Activated naive CD8-positive, alpha-beta T cell (primary cell): Measurements from ENCODE around the gene ARFGEF3.

Source experiments
- H3K27ac Mint-ChIP-seq: one replicate; pipeline ENCODE4 v1.8.0; 2021; ENCODE audit warnings: mixed read lengths
- H3K27me3 Mint-ChIP-seq: one replicate; pipeline ENCODE4 v1.8.0; 2021; ENCODE audit warnings: mixed read lengths
- H3K36me3 Mint-ChIP-seq: one replicate; pipeline ENCODE4 v1.8.0; 2021; ENCODE audit warnings: mixed read lengths
- H3K4me1 Mint-ChIP-seq: one replicate; pipeline ENCODE4 v1.8.0; 2021; ENCODE audit warnings: low read depth, mixed read lengths
- H3K4me3 Mint-ChIP-seq: one replicate; pipeline ENCODE4 v1.8.0; 2021; ENCODE audit warnings: mild to moderate bottlenecking, mixed read lengths
- H3K9me3 Mint-ChIP-seq: one replicate; pipeline ENCODE4 v1.8.0; 2021; ENCODE audit warnings: low read depth, mixed read lengths

ARFGEF3 gene

DNA sequence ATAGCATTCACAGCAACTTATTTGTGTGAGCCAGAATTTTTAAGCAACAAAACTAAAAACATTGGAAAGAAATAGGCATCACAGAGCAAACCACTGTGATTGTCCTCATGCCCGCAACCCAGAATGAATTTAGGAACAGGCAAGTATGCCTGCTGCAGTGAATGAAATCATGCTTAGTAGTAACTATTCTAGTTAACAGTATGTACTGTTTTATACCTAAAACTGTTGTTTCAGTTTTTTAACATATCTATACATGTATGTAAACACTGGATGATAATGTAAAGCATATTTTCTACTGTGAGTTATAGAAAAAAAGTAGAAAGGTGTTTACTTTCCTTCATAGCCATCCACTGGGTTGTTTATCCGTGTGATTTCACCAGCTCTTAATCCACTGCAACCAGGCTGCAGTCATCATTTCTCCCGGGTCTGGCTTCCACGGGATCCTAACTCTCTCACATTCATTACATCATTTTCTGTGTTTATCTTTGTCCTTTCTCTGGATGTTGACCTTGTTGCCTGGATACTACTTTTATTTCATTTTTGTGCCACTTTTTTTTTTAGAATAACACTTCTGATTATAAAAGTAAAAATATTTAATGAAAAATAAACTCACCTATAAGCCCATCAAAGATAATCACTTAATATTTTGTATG lies 3.6 kb upstream of the ARFGEF3 start:
- Mint-ChIP-seq H3K4me3 (no peak overlapping the region), H3K9me3 (peaks cover 6% of the 10 kb centered on the region), H3K27ac (no peak overlapping the region), H3K27me3 (peaks cover 37% of the 10 kb centered on the region), H3K4me1 (peaks cover 10% of the 10 kb centered on the region), H3K36me3 (no peaks in the 10 kb centered on the region)

GRCh38 chr6:138159246-138159645 lies 2.5 kb upstream of the ARFGEF3 start:
- no peaks in the 10 kb centered on the region for H3K9me3 Mint-ChIP-seq
- H3K36me3 Mint-ChIP-seq: no peaks in the 10 kb centered on the region
- H3K4me3 Mint-ChIP-seq: no peak overlapping the region
- H3K4me1 Mint-ChIP-seq: peaks cover 10% of the 10 kb centered on the region
- peaks cover 47% of the 10 kb centered on the region for H3K27me3 Mint-ChIP-seq
- no peak overlapping the region for H3K27ac Mint-ChIP-seq

DNA sequence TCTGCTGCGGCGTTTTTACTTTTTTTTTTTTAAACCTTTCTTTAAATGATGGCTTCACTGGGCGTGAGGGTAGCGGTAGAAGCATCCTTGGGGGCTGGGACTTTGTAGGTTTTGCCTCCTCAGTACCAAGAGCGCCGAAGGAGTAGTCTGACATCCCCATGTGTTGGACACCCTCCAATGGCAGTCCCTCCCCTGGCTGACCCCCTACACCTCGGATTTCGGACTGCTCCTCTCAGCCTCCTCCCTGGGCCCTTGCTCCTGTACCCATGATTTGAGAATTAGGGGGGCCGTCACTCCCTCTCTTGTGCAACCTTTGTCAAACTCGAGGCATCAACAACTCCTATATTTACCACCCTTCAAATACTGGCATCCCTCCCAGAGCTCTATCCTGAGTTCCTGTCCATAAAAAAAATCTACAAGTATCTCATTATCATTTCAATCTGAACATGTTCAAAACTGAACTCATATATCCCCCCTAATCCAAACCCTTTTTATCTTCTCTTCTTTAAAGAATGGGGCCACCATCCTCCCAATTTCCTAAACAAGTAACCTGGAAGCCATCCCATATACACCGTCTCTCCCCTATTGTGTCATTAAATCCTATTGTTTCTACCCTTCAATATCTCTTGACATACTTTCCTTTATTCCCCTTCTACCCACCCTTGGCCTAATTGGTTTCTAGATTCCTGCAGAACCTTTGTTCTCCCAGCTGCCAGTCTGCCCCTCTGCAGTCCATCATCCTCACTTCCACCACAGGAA lies 1.2 kb upstream of the ARFGEF3 start:
- Mint-ChIP-seq H3K9me3 (no peaks in the 10 kb centered on the region), H3K36me3 (no peaks in the 10 kb centered on the region), H3K27me3 (peaks cover 48% of the 10 kb centered on the region), H3K27ac (no peak overlapping the region), H3K4me1 (peaks cover 10% of the 10 kb centered on the region), H3K4me3 (peak overlapping the region; percentile 64)

- H3K27me3 Mint-ChIP-seq: peaks cover 47% of the 10 kb centered on the region
- H3K27ac Mint-ChIP-seq: no peak overlapping the region
- no peaks in the 10 kb centered on the region for H3K9me3 Mint-ChIP-seq
- no peaks in the 10 kb centered on the region for H3K36me3 Mint-ChIP-seq
- peak overlapping the region; percentile 64 for H3K4me3 Mint-ChIP-seq
- H3K4me1 Mint-ChIP-seq: peaks cover 10% of the 10 kb centered on the region
Observed at GRCh38 chr6:138161088-138161337, 726 bp upstream of the ARFGEF3 start.

GRCh38 chr6:138162111-138162954 lies 594 bp downstream of the ARFGEF3 start:
- peak overlapping the region; percentile 11 for H3K27ac Mint-ChIP-seq
- peak overlapping the region; percentile 84 for H3K4me3 Mint-ChIP-seq
- H3K36me3 Mint-ChIP-seq: no peaks in the 10 kb centered on the region

GRCh38 chr6:138162955-138163575 lies 1.3 kb downstream of the ARFGEF3 start:
- H3K4me3 Mint-ChIP-seq: peak overlapping the region; percentile 84
- no peak overlapping the region for H3K27ac Mint-ChIP-seq
- H3K4me1 Mint-ChIP-seq: peaks cover 10% of the 10 kb centered on the region
- no peaks in the 10 kb centered on the region for H3K36me3 Mint-ChIP-seq
- H3K27me3 Mint-ChIP-seq: peaks cover 56% of the 10 kb centered on the region
- H3K9me3 Mint-ChIP-seq: no peaks in the 10 kb centered on the region

More at GRCh38 chr6:138162111-138162954, 594 bp downstream of the ARFGEF3 start:
- no peaks in the 10 kb centered on the region for H3K9me3 Mint-ChIP-seq
- H3K27me3 Mint-ChIP-seq: peaks cover 49% of the 10 kb centered on the region
- peaks cover 10% of the 10 kb centered on the region for H3K4me1 Mint-ChIP-seq

DNA sequence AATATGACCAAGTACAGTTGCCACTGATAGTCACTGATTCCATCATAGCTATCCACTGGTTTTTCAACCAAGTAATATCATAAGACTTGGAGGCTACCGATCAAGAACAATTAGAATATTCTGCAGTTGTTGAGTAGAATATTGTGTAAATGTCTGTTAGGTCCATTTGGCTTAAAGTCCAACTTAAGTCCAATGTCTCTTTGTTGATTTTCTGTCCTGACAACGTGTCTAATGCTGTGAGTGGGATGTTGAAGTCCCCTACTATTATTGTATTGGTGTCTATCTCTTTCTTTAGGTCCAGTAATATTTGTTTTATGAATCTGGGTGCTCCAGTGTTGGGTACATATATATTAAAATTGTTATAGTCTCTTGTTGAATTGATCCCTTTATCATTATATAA lies 13.9 kb downstream of the ARFGEF3 start:
- Mint-ChIP-seq H3K27me3 (peaks cover 16% of the 10 kb centered on the region), H3K4me1 (no peaks in the 10 kb centered on the region), H3K4me3 (no peak overlapping the region), H3K36me3 (peaks cover 3% of the 10 kb centered on the region), H3K9me3 (peaks cover 24% of the 10 kb centered on the region), H3K27ac (no peak overlapping the region)

- Mint-ChIP-seq H3K27ac (no peak overlapping the region), H3K9me3 (peaks cover 24% of the 10 kb centered on the region), H3K27me3 (peaks cover 16% of the 10 kb centered on the region)
Observed at GRCh38 chr6:138176652-138177232, 15.0 kb downstream of the ARFGEF3 start.

GRCh38 chr6:138182939-138183789 lies 21.4 kb downstream of the ARFGEF3 start:
- Mint-ChIP-seq H3K27me3 (peaks cover 12% of the 10 kb centered on the region), H3K36me3 (peaks cover 3% of the 10 kb centered on the region), H3K9me3 (peaks cover 11% of the 10 kb centered on the region), H3K4me3 (no peak overlapping the region), H3K27ac (no peak overlapping the region), H3K4me1 (no peaks in the 10 kb centered on the region)

More at GRCh38 chr6:138176652-138177232, 15.0 kb downstream of the ARFGEF3 start:
- Mint-ChIP-seq H3K4me1 (no peaks in the 10 kb centered on the region), H3K36me3 (peaks cover 3% of the 10 kb centered on the region), H3K4me3 (no peak overlapping the region)

DNA sequence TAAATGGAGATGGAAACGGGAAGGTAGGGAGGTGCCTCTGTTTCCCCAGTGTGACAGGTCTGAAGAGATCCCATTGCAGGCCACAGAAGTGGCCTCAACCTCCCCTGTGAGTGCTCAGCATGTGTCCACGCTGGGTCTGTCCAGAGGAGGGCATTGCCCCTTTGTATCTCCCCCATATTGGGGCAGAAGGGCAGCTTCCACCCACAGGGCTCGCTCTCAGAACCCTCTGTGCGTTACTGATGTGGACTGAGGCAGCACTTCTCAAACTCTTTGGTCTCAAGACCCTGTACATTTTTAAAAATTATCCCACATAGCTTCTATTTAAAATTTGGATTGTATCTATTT lies 22.0 kb downstream of the ARFGEF3 start:
- H3K4me1 Mint-ChIP-seq: no peaks in the 10 kb centered on the region
- peaks cover 3% of the 10 kb centered on the region for H3K36me3 Mint-ChIP-seq
- H3K9me3 Mint-ChIP-seq: peaks cover 7% of the 10 kb centered on the region
- no peak overlapping the region for H3K4me3 Mint-ChIP-seq
- H3K27me3 Mint-ChIP-seq: peaks cover 12% of the 10 kb centered on the region
- H3K27ac Mint-ChIP-seq: no peak overlapping the region

DNA sequence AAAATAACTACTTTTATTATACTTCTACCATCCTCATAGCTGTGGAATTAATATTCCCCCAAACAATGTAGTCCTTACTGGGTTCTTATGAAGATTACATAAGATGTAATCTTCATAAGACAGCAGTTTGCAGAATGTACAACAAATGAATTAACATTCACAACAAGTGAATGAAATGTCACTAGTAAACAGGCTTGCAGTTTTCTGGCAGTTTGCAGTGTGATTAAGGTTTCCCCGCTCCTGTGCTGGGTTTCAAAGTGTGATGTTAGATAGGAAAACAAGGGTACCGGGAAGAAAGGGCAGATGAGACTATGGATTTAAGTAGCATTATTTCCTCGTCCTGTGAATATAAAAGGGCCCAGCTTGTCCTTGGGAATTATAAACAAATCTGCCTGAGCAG lies 22.5 kb downstream of the ARFGEF3 start:
- Mint-ChIP-seq H3K4me3 (no peak overlapping the region), H3K27me3 (peaks cover 12% of the 10 kb centered on the region), H3K4me1 (no peaks in the 10 kb centered on the region), H3K9me3 (peaks cover 7% of the 10 kb centered on the region), H3K36me3 (peaks cover 3% of the 10 kb centered on the region), H3K27ac (no peak overlapping the region)

DNA sequence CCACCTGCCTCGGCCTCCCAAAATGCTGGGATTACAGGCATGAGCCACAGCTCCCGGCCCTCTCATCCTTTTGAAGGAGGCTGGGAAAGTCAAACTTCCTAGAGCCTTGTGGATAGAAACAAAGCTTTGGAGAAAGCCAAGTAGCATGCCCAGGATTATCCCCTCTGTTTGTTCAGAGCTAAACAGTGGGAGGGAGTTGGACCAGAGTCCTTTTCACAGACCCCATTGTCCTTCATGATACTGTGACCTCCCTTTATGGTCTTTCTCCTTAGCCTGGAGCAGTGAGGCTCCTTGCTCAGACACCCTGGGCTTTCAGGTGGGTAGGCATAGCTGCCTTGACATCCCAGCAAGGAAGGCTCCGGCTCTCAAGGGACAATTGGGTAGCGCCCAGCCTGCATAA lies 25.4 kb downstream of the ARFGEF3 start:
- peaks cover 16% of the 10 kb centered on the region for H3K27me3 Mint-ChIP-seq
- H3K4me1 Mint-ChIP-seq: no peaks in the 10 kb centered on the region
- no peak overlapping the region for H3K4me3 Mint-ChIP-seq
- H3K27ac Mint-ChIP-seq: no peak overlapping the region
- no peaks in the 10 kb centered on the region for H3K9me3 Mint-ChIP-seq
- no peaks in the 10 kb centered on the region for H3K36me3 Mint-ChIP-seq

DNA sequence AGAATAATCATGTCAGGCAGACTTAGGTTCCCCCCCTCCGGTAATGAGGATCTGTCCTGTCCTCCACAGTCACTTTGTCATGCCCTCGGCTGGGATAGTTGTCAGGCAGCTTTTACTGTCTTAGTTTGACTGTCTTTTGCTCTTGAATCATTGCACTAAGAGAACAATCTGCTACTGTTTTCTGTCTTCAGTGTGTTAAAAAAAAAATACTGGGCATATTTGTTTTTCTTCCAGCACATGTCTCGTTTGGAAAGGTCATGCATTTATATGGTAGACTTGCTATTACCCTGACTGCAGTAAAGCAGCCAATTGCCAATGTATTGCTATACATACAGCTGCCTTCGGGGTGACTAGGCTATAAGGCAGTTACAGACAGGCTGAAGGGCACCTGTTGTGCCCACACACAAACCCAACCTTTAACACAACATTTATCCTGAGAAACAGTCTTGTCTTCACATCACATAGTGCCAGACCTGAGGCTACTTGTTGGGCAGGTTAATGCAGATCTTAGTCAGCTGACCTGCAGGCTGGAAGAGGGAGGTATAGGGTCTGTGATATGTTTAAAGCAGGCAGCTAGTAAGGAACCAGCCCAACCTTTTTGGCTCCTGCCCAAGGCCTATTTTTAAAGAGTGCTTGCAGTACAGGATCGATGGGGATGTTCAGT lies 26.7 kb downstream of the ARFGEF3 start:
- Mint-ChIP-seq H3K4me3 (no peak overlapping the region), H3K27ac (no peak overlapping the region), H3K36me3 (no peaks in the 10 kb centered on the region), H3K4me1 (no peaks in the 10 kb centered on the region), H3K9me3 (no peaks in the 10 kb centered on the region), H3K27me3 (peaks cover 13% of the 10 kb centered on the region)
